Endometrial microvascular endothelial cells (primary cell): ENCODE measurements around the gene FGA. TPM values are rescaled to one million over a fixed set of nuclear protein-coding genes. Genes with fewer than 3 reads are reported as not detected.

Experiments
- in situ Hi-C: cut with HindIII; loops from 2 replicates; pipeline ENCODE4 v1.10.0; 2017; ENCODE audit warnings: low sequenced_read_pairs, low pct_unique_long_range_greater_than_20kb; ENCODE audit errors: inconsistent ontology term
- total RNA-seq: library from RNA; depleted of rRNA; stranded (reverse); fragments of >200 nt; gene quantifications from one replicate; pipeline ENCODE4 v1.2.3, GENCODE V29; 2015; ENCODE audit errors: inconsistent ontology term

The FGA gene
- total RNA-seq, 1 donor from 2014 or later: not detected

DNA sequence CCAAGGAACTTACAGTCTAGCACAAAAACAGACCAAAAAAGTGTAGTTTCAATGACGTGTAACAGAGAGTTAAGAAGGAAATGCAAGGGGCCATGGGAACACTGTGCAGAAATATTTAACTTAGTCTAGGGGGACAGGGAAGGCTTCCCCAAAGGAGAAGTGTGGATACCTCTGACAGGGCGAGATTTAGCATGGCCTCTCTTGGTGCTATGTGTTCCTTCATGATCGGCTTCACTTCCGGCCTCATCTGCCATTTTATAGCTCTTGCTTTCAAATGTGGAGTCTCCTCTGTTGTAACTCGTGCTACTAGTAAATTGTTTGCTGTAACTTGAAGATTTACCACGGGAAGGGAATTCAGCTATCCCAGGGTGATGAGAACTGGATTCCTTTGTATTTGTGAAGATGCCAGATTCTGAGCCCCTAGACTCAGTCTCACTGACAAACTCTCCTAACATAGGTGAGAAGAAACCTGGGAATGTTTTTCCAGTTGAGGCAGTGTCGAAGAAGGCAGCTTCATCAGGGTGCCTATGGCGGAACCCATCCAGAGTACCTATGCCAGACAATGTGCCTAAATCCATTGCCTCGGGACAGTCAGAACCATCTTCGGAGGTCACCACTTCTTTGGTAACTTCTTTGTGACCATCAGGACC is 5.0 kb downstream of the FGA start:
- in situ Hi-C loops: no loop called here

DNA sequence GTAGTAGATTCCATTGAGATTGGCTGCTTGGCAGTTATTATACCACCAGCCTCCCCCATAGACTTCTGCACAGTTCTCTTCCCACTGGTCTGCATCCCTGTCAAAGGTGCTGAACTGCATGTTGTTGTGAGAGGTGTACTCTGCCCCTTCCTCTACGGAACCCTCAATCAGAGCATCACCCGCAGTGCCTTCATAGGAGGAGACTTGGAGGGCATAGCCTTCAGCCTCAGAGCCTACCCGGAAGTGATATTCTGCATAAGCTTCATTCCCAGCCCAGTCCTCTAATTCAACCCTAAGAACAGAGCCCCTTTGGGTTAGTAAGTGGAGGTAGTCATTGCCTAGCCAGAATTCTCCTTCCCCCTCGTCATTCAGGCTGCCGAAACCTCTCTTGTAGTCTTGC is 6.3 kb downstream of the FGA start:
- in situ Hi-C loops: no loop called here

DNA sequence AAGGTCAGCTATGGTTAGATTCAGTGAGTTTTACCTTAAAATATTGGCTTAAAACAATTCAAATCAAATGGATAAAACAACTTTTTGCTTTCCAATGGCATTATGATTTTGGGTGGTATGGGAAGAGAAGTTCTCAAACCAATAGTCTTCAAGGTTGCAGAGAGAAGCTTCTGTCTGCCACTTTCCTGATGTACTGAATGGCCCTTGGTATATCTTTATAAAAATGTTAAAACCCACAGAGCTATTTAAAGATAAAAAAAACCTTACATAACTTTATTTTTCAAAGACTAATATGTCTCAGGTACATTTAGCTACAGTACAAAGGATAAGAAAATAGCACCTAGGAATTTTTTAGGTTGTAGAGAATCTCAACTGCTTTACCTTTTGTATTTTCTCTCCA is 6.9 kb downstream of the FGA start:
- in situ Hi-C loops: no loop called here

DNA sequence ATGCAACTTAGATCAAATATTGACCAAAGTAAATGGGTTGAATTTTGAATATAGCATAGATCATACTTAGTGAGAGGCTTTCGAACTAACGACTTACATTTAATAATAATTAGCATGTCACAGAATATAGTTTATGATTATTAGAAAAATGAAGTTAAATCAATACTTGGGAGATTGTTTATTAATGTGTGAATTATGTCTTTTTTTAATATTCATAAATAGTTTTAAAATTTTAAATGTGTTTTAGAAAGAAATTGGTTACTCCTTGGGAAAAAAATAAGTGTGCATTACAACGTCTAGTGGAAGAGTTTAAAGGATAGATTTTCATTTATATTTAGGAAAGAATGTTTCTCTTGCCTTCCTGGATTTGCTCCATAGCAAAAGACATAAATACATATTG is 7.3 kb downstream of the FGA start:
- in situ Hi-C loops: no loop called here

DNA sequence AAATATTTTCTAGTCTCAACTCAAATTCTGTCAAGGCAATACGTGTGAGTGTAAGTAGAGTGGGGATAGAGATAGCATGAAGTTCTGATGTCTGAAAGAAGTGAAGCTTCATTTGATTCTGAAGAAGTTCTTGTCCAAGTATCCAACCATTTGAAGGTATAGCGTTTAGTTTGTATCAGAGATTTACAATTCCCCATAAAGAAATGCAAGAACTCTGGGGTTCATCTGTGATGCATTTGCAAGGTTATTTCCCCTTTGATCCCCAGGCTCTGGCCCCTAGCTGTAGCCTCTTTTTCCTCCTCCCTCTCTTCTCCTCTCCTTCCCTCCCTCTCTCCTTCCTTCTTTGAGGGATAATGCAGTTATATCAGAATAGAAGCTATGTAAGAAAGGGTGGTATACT is 7.8 kb downstream of the FGA start:
- in situ Hi-C loops: no loop called here

DNA sequence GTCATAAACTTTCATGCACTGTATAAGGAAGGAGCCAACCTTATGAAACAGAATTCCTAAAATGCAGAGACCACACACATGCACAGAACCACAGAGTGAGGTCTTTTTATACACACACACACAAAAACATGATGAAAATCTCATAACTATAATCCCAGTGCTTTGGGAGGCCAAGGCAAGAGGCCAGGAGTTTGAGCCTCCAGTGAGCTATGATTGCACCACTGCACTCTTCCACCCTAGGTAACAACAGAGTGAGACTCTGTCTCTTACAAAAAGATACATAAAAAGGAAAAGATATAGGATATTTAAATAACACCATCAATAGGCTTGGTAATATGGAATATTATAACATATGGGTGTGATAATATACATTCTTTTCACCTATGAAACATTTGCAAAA is 10.6 kb downstream of the FGA start:
- in situ Hi-C loops: no loop called here

DNA sequence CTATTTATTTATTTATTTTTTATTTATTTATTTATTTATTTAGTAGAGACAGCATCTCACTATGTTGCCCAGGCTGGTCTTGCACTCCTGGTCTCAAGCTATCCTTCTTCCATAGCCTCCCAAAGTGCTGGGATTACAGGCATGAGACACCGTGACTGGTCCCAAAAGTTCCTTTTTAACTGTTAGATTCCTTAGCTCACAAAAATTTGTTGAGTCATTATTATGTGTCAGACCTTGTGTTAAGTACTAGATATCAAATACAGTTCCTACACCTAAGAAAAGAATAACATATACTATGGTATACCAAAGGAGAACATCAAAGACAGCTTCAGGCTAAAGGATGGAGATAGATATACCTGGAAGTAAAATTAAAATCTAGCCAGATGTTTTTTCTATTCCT is 11.6 kb downstream of the FGA start:
- in situ Hi-C loops: no loop called here

DNA sequence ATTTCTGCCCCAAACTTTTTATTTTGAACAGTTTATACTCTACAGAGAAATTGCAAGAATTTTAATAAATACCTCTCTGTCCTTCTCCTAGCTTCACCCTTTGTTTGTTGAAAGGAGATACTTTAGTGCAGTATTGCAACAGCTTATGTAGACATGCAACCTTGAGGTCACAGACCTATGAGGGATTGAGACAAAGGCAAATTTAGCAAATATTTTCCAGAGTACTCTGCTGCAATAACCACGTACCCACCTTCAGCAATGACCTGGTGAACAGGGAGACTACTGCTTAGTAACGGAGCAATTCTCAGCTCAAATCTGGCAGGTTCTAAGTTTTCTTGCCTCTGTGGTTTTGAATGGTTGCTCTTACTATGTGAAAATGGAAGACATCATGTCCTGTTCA is 13.2 kb downstream of the FGA start:
- in situ Hi-C loops: no loop called here

DNA sequence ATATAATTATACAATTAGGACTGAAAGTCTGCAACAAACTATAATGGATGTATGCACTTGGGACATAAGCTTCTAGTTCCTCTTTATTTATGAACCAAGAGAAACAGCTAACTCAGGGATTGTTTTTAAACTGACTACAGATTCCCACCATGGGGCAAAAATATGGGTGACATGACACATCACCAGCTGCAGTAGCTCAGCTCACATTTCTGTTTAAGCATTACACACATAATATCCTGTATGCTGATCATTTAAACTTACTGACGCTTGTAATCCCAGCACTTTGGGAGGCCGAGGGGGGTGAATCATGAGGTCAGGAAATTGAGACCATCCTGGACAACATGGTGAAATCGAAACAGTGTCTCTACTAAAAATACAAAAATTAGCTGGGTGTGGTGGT is 16.2 kb downstream of the FGA start:
- in situ Hi-C loops: no loop called here

DNA sequence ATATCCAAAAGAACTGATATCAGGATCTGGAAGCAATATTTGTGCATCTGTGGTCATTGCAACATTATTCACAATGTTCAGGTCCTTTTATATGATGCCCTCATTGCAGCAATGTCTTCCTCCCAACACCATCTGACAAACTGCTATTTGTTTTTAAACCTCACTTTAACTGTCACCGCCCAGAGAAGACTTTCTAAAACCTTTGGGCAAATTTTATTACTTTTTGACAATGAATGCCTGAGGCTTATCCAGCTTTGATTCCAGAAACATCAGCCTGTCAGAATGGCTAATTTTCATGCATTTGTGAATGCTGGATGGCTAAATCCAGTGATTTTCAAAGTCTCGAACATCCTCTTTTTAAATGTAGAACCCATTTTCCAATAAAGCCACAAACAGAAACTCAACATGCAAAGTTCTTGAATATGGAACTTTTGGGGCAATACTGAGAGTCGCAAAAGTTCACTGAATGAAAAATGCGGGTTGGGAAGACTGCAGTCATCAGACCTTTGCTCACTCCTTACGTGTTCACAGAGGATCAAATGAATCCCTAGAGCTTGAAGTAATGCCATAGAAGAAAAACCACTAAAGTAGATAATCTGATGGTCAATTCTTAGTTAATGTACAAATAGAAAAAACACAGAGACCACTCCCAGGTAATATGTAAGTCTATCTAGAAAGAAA is 17.2 kb downstream of the FGA start:
- in situ Hi-C loops: no loop called here

DNA sequence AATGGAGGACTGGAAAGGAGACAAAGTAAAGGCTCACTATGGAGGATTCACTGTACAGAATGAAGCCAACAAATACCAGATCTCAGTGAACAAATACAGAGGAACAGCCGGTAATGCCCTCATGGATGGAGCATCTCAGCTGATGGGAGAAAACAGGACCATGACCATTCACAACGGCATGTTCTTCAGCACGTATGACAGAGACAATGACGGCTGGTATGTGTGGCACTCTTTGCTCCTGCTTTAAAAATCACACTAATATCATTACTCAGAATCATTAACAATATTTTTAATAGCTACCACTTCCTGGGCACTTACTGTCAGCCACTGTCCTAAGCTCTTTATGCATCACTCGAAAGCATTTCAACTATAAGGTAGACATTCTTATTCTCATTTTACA is 21.0 kb downstream of the FGA start:
- in situ Hi-C loops: no loop called here

DNA sequence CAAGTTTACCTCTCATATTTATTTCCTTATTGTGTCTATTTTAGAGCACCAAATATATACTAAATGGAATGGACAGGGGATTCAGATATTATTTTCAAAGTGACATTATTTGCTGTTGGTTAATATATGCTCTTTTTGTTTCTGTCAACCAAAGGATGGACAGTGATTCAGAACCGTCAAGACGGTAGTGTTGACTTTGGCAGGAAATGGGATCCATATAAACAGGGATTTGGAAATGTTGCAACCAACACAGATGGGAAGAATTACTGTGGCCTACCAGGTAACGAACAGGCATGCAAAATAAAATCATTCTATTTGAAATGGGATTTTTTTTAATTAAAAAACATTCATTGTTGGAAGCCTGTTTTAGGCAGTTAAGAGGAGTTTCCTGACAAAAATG is 21.5 kb downstream of the FGA start:
- in situ Hi-C loops: no loop called here

DNA sequence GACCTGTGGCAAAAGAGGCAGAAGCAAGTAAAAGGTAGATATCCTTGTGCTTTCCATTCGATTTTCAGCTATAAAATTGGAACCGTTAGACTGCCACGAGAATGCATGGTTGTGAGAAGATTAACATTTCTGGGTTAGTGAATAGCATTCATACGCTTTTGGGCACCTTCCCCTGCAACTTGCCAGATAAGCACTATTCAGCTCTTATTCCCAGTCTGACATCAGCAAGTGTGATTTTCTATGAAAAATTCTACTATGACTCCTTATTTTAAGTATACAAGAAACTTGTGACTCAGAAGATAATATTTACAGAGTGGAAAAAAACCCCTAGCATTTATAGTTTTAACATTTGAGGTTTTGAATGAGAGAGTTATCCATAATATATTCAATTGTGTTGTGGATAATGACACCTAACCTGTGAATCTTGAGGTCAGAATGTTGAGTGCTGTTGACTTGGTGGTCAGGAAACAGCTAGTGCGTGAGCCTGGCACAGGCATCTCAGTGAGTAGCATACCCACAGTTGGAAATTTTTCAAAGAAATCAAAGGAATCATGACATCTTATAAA is 23.8 kb downstream of the FGA start:
- in situ Hi-C loops: no loop called here

DNA sequence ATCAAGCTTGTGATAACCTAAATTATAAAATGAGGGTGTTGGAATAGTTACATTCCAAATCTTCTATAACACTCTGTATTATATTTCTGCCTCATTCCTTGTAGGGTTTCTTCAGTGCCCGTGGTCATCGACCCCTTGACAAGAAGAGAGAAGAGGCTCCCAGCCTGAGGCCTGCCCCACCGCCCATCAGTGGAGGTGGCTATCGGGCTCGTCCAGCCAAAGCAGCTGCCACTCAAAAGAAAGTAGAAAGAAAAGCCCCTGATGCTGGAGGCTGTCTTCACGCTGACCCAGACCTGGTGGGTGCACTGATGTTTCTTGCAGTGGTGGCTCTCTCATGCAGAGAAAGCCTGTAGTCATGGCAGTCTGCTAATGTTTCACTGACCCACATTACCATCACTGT is 24.8 kb downstream of the FGA start:
- in situ Hi-C loops: no loop called here

DNA sequence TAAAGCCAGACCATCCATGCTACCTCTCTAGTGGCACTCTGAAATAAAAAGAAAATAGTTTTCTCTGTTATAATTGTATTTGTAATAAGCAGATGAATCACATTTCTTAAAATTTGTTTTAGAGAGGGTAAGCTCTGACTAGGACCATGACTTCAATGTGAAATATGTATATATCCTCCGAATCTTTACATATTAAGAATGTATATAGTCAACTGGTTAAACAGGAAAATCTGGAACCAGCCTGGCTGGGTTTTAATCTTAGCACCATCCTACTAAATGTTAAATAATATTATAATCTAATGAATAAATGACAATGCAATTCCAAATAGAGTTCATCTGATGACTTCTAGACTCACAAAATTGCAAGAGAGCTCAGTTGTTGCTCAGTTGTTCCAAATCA is 26.2 kb downstream of the FGA start:
- in situ Hi-C loops: no loop called here

DNA sequence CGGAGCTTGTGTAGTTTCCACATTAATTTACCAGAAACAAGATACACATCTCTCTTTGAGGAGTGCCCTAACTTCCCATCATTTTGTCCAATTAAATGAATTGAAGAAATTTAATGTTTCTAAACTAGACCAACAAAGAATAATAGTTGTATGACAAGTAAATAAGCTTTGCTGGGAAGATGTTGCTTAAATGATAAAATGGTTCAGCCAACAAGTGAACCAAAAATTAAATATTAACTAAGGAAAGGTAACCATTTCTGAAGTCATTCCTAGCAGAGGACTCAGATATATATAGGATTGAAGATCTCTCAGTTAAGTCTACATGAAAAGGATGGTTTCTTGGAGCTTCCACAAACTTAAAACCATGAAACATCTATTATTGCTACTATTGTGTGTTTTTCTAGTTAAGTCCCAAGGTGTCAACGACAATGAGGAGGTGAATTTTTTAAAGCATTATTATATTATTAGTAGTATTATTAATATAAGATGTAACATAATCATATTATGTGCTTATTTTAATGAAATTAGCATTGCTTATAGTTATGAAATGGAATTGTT is 27.8 kb downstream of the FGA start, which contains the start of gene FGB:
TSS of gene FGB (plus strand) at position 315 of the 558 bp plus-strand sequence. CDS start at position 323, 8 bp downstream.
- in situ Hi-C loops: no loop called here

DNA sequence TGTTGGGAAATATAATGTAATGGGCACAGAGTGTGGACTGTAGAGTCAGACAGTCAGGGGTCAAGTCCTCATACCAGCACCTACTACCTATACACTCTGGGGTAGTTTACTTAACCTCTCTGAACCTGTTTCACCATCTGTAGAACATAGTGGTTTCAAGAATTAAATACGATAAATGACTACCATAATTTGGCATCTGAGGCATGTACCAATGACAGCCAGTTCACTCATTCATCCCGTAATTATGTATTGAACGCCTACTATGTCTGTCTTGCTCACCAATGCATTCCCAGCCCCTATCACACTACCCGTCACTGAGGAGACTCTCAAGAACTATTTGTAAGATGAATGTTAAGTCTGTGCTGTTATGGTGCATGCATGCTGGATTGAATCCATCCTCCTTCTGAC is 29.7 kb downstream of the FGA start:
- in situ Hi-C loops: no loop called here

DNA sequence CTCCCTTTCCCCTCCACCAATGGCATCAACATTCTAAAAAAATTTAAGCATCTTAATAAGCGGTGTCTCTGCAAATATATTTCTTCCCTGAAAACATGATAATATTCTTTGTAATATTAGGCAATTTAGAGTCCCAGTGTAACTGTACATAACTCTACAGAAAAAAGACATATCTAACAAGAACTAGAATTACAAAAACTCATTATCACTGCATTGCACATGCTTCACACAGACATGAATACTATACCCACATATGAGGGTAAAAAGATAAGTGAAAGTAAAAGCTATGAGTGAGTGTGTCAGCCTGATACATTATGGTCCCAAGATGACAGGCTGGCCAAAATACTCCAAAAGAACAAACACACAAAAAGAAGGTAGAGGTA is 30.1 kb downstream of the FGA start:
- in situ Hi-C loops: no loop called here

DNA sequence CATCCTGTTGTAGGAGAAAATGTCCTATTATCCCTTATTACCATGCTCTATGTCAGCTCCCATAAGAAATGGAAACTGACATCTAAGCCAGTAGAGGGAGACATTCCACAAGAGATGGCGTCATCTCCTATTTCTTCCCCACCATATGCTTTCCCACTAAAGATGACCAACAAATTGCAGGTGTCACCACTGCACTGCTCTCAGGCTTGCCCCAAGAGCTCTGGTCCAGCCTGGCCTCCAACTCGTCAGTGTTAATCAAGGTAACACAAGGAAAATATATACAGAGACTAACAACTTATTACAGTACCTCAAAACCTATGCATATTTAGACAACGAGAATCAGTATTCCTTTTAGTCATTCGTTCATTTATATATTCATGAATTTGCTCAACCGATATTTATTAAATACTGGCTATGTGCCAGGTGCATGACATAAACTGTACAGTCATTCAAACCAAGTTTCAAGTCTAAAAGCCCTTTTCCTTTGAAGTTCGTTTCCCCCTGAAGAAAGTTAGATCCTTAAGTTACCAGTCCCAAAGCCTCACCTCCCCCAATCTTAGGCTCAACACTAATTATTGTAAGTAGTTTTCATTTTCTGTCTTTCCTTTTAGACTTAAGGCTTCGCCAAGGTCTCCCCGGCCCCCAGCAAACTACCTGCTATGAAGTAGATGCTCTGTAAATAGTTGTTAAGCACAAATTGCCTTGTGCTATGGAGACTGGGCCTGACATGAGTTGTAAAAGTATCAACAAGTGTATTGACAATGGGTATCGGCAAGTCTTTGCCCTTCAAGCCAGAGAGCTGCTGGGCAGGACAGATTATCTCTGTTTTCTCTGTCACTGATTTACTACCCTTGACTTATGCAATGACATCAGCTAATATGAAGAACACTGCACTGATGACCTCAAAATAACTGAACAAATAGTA is 30.8 kb downstream of the FGA start:
- in situ Hi-C loops: no loop called here
